GM18511 (cell line): Measurements from ENCODE around the gene CD274.
"Not testable (repeated sequence)": the region's sequence is repeated elsewhere in the genome, so short reads cannot be mapped to it uniquely, and the experiment has no call there.

ENCODE experiments used
- ATAC-seq: cut with Tn5 transposase; IDR thresholded peaks from one replicate; pipeline ENCODE4 v1.9.1; 2021; ENCODE audit warnings: mild to moderate bottlenecking, moderate library complexity; ENCODE audit not compliant: unreplicated experiment

CD274 gene

GRCh38 chr9:5460157-5460556 lies 9.8 kb downstream of the CD274 start:
- no peak for ATAC-seq

- not testable (repeated sequence) for ATAC-seq
Measured at GRCh38 chr9:5464831-5465330, 14.5 kb downstream of the CD274 start.

GRCh38 chr9:5466005-5466404 lies 15.7 kb downstream of the CD274 start:
- ATAC-seq, result no peak

- ATAC-seq, result no peak
Measured at GRCh38 chr9:5466766-5467165, 16.4 kb downstream of the CD274 start.

- ATAC-seq, result no peak
Measured at GRCh38 chr9:5468850-5469249, 18.5 kb downstream of the CD274 start.

- no peak for ATAC-seq
Measured at GRCh38 chr9:5470122-5470521, 19.8 kb downstream of the CD274 start.

GRCh38 chr9:5470816-5471215 lies 20.5 kb downstream of the CD274 start:
- ATAC-seq, result no peak

GRCh38 chr9:5475611-5476010 lies 25.3 kb downstream of the CD274 start:
- not testable (repeated sequence) for ATAC-seq

GRCh38 chr9:5478206-5478605 lies 27.9 kb downstream of the CD274 start:
- ATAC-seq, result no peak

- ATAC-seq, result peak; percentile 72
Measured at GRCh38 chr9:5479994-5480694, 29.8 kb downstream of the CD274 start.

- ATAC-seq, result no peak
Measured at GRCh38 chr9:5480919-5481318, 30.6 kb downstream of the CD274 start.

GRCh38 chr9:5481322-5482040 lies 31.1 kb downstream of the CD274 start:
- no peak for ATAC-seq

- no peak for ATAC-seq
Measured at GRCh38 chr9:5482194-5482593, 31.9 kb downstream of the CD274 start.

- no peak for ATAC-seq
Measured at GRCh38 chr9:5483306-5483705, 33.0 kb downstream of the CD274 start.

- no peak for ATAC-seq
Measured at GRCh38 chr9:5485378-5486085, 35.2 kb downstream of the CD274 start.

- ATAC-seq, result no peak
Measured at GRCh38 chr9:5486988-5487387, 36.6 kb downstream of the CD274 start.

- no peak for ATAC-seq
Measured at GRCh38 chr9:5488221-5489008, 38.1 kb downstream of the CD274 start.

- ATAC-seq, result no peak
Measured at GRCh38 chr9:5489630-5490490, 39.5 kb downstream of the CD274 start.

- ATAC-seq, result no peak
Measured at GRCh38 chr9:5492965-5493678, 42.8 kb downstream of the CD274 start.
